ENCODE measurements around the gene ZNF488. TPM values are rescaled to one million over a fixed set of nuclear protein-coding genes. Genes with fewer than 3 reads are reported as not detected.

The ZNF488 gene
- total and polyA plus RNA-seq, 7 donors: 0.16 to 0.82 (median 0.65) TPM; not detected in 3

- Histone ChIP-seq H3K36me3 (no peaks in the 10 kb centered on the region), H3K27ac (no peak overlapping the region), H3K27me3 (no peaks in the 10 kb centered on the region), H3K4me1 (peaks cover 0 to 21% (median 15%) of the 10 kb centered on the region in 4 donors), H3K9me3 (no peaks in the 10 kb centered on the region), H3K4me3 (no peak overlapping the region)
- WGBS, 2 donors: 99% methylated on average over 2 of the region's 2 CpGs
- DNase-seq: no peak
- TF ChIP-seq EP300 (IDR thresholded peaks at IDR 0.05): no peak
- TF ChIP-seq POLR2AphosphoS5 (IDR thresholded peaks at IDR 0.05): no peak
- TF ChIP-seq CTCF (IDR thresholded peaks at IDR 0.05): no peak
- TF ChIP-seq POLR2A (IDR thresholded peaks at IDR 0.05): no peak
- intact Hi-C loops (cut with DNase I): no loop called here
Measured at GRCh38 chr10:47400251-47400650, 16.2 kb upstream of the ZNF488 start.

- intact Hi-C loops (cut with DNase I): no loop called here
- Histone ChIP-seq H3K4me1 (peaks cover 0 to 3% (median 0%) of the 10 kb centered on the region in 4 donors), H3K27ac (no peak overlapping the region), H3K9me3 (no peaks in the 10 kb centered on the region), H3K36me3 (no peaks in the 10 kb centered on the region), H3K27me3 (no peaks in the 10 kb centered on the region), H3K4me3 (no peak overlapping the region)
- no peak for DNase-seq
- WGBS, 2 donors: 49 to 76% methylated on average over 6 of the region's 6 CpGs
- no peak for TF ChIP-seq CTCF (IDR thresholded peaks at IDR 0.05)
Measured at GRCh38 chr10:47397256-47397655, 13.2 kb upstream of the ZNF488 start.

- Histone ChIP-seq H3K4me3 (no peak overlapping the region), H3K36me3 (no peaks in the 10 kb centered on the region), H3K4me1 (no peaks in the 10 kb centered on the region), H3K27ac (no peak overlapping the region), H3K27me3 (no peaks in the 10 kb centered on the region), H3K9me3 (no peaks in the 10 kb centered on the region)
- no peak for DNase-seq
- TF ChIP-seq POLR2A (IDR thresholded peaks at IDR 0.05) (no peak), CTCF (IDR thresholded peaks at IDR 0.05) (no peak), POLR2AphosphoS5 (IDR thresholded peaks at IDR 0.05) (no peak), EP300 (IDR thresholded peaks at IDR 0.05) (no peak)
- intact Hi-C loops (cut with DNase I): no loop called here
Measured at GRCh38 chr10:47396311-47396717, 12.2 kb upstream of the ZNF488 start.

- intact Hi-C loops (cut with DNase I): no loop called here
Measured at GRCh38 chr10:47389619-47390018, 5.5 kb upstream of the ZNF488 start.

More at GRCh38 chr10:47389619-47390018, 5.5 kb upstream of the ZNF488 start:
- no peak for DNase-seq
- H3K36me3 ChIP-seq: no peaks in the 10 kb centered on the region
- H3K9me3 ChIP-seq: no peaks in the 10 kb centered on the region
- H3K27me3 ChIP-seq: no peaks in the 10 kb centered on the region
- H3K4me3 ChIP-seq: no peak overlapping the region
- 93 to 95% methylated on average over 3 of the region's 3 CpGs for WGBS, 2 donors
- TF ChIP-seq POLR2AphosphoS5 (IDR thresholded peaks at IDR 0.05) (no peak), POLR2A (IDR thresholded peaks at IDR 0.05) (no peak), CTCF (IDR thresholded peaks at IDR 0.05) (no peak), EP300 (IDR thresholded peaks at IDR 0.05) (no peak)
- H3K27ac ChIP-seq: no peak overlapping the region
- no peaks in the 10 kb centered on the region for H3K4me1 ChIP-seq
